GM12874 (cell line): ENCODE measurements around the gene AKT3.

Experiments
- TF ChIP-seq, protein P1 (sequence below): IDR thresholded peaks from 2 replicates; pipeline ENCODE4 v1.5.1; 2011; ENCODE audit warnings: low read depth, mild to moderate bottlenecking, control low read depth, low read length, moderate library complexity; ENCODE audit not compliant: insufficient read depth

Gene AKT3

GRCh38 chr1:243440406-243440805, 409.6 kb downstream of the AKT3 start:
- TF ChIP-seq, protein P1, sequence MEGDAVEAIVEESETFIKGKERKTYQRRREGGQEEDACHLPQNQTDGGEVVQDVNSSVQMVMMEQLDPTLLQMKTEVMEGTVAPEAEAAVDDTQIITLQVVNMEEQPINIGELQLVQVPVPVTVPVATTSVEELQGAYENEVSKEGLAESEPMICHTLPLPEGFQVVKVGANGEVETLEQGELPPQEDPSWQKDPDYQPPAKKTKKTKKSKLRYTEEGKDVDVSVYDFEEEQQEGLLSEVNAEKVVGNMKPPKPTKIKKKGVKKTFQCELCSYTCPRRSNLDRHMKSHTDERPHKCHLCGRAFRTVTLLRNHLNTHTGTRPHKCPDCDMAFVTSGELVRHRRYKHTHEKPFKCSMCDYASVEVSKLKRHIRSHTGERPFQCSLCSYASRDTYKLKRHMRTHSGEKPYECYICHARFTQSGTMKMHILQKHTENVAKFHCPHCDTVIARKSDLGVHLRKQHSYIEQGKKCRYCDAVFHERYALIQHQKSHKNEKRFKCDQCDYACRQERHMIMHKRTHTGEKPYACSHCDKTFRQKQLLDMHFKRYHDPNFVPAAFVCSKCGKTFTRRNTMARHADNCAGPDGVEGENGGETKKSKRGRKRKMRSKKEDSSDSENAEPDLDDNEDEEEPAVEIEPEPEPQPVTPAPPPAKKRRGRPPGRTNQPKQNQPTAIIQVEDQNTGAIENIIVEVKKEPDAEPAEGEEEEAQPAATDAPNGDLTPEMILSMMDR, result no peak

- TF ChIP-seq, protein P1, result no peak
These were observed 411.2 kb downstream of the AKT3 start for GRCh38 chr1:243438815-243439214.
